Natural killer cell treated with Interleukin-12 subunit alpha and Interleukin-12 subunit beta and Interleukin-15 and Interleukin-18, amount 100 ng/mL, for 72 hours (primary cell): Measurements from ENCODE around the gene SH3TC1. TPM values are rescaled to one million over a fixed set of nuclear protein-coding genes. Genes with fewer than 3 reads are reported as not detected.
A peak's percentile ranks its signal among the peaks of the same experiment; 100 is the strongest.

Source experiments
- ATAC-seq, 2 donors: fragments of 150-1000 bp; cut with Tn5 transposase in 1 of 2; sonication (Bioruptor Pico), chemical (Tn5 transposase) in 1 of 2; 2 replicates each; pipeline ENCODE4 v1.10.0; 2021
- DNase-seq: peaks from one replicate; pipeline ENCODE4 v3.0.0; 2022; ENCODE audit warnings: low spot score
- H3K27ac Mint-ChIP-seq, 2 donors: 1 replicate in 1 of 2; 2 replicates in 1 of 2; pipeline ENCODE4 v1.8.0; 2022; ENCODE audit warnings: mixed read lengths in 2 of 2, mild to moderate bottlenecking in 1 of 2, moderate library complexity in 1 of 2
- H3K27me3 Mint-ChIP-seq, 2 donors: 1 replicate in 1 of 2; 2 replicates in 1 of 2; pipeline ENCODE4 v1.8.0; 2022; ENCODE audit warnings: mixed read lengths in 2 of 2
- H3K36me3 Mint-ChIP-seq: one replicate; pipeline ENCODE4 v1.8.0; 2022; ENCODE audit warnings: mixed read lengths
- H3K4me1 Mint-ChIP-seq, 2 donors: 1 replicate in 1 of 2; 2 replicates in 1 of 2; pipeline ENCODE4 v1.8.0; 2022; ENCODE audit warnings: low read depth in 2 of 2, mixed read lengths in 2 of 2, mild to moderate bottlenecking in 1 of 2
- H3K4me3 Mint-ChIP-seq: one replicate; pipeline ENCODE4 v1.8.0; 2022; ENCODE audit warnings: mixed read lengths
- H3K9me3 Mint-ChIP-seq: 2 replicates; pipeline ENCODE4 v1.8.0; 2022; ENCODE audit warnings: mixed read lengths
- total RNA-seq, 2 donors: library from RNA; stranded (reverse); gene quantifications; one replicate each; pipeline ENCODE4 v1.2.3, GENCODE V29; 2022

SH3TC1 gene
- total RNA-seq, 2 donors from 2014 or later = 6.4 to 15.5 TPM

DNA sequence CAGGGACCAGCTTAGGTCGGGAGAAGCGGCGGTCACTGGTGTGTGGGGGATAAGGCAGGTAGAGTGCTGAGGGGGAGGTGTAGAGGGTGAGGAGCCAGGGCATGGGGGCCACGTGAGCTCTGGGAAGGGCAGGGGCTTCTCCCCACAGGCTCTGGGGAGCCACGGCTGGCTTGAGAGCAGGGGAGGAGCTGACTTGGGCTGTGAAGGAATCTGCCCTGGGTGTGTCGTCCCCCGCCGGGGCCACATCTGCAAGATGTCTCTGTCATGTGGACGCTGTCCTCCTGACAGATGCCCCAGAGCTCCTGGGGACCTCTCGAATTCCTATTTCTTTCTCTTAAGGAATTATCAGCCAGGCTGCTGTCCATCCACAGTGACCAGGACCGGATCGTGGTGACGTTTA is 15.0 kb downstream of the SH3TC1 start:
- Mint-ChIP-seq H3K27me3 (no peaks in the 10 kb centered on the region), H3K4me1 (no peaks in the 10 kb centered on the region), H3K27ac (no peak overlapping the region), H3K9me3 (no peaks in the 10 kb centered on the region), H3K4me3 (no peak overlapping the region), H3K36me3 (no peaks in the 10 kb centered on the region)
- DNase-seq = no peak
- ATAC-seq = no peak

DNA sequence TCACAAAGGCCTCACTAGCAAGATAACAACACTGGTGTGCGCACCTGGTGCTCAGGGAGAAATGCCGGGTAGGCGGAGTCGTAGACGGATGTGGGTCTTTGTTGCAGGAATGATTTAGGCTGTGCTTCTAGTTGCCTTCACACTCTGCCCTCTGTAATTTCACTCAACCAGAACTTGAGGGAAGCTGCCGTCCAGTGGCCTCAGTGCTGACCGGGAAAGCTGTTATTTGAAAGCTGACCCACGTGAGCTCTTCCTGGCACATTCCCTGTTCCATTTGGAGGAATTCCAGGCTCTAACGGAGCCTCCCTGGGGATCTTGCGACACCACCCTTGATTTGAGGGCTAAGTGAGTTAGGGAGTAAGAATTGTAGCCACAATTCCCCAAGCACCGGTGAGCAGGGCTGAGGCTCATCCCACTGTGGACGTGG is 15.9 kb downstream of the SH3TC1 start:
- DNase-seq = no peak
- H3K4me3 Mint-ChIP-seq = no peak overlapping the region
- no peaks in the 10 kb centered on the region for H3K4me1 Mint-ChIP-seq
- no peaks in the 10 kb centered on the region for H3K9me3 Mint-ChIP-seq
- H3K36me3 Mint-ChIP-seq = no peaks in the 10 kb centered on the region
- no peak for ATAC-seq
- H3K27me3 Mint-ChIP-seq = no peaks in the 10 kb centered on the region
- H3K27ac Mint-ChIP-seq = peak overlapping the region in 1 of 2 donors; percentile 31

DNA sequence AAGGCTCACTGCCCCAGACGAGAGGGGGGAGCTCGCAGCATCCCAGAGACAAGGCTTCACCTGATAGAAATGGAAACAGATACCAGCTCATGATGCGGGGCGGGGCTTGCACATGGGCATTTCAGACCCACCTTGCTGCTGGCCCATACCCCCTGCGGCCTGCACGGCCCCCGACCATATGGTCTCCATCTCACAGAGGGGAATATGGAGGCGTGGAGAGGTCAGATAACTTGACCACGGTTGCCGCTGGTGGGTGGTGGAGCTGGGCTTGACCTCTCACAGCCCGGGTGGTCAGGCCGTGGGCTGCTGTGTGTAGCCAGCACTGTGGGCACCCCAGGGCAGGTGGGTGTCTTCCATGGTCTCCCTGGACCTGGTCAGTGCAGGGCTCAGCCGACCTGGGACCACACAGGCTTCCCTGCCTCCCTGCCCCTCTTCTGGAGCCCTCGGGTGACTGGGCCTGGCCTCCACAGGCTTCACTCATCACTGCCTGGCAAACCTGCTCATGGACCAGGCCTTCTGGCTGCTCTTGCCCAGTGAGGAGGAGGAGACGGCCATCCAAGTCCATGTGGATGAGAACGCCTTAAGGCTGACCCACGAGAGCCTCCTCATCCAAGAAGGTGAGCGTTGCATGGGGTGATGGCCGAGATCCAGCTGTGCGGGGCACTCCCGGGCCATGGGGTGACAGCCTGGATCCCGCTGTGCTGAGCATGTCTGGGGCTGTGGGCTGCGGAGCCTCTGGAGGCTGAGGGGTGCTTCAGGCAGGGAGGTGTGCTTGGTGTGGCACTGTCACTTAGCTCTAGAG is 16.8 kb downstream of the SH3TC1 start:
- no peak overlapping the region for H3K4me3 Mint-ChIP-seq
- no peaks in the 10 kb centered on the region for H3K9me3 Mint-ChIP-seq
- no peak for ATAC-seq
- H3K27me3 Mint-ChIP-seq = no peaks in the 10 kb centered on the region
- no peak overlapping the region for H3K27ac Mint-ChIP-seq
- H3K36me3 Mint-ChIP-seq = no peaks in the 10 kb centered on the region
- no peaks in the 10 kb centered on the region for H3K4me1 Mint-ChIP-seq
- no peak for DNase-seq

DNA sequence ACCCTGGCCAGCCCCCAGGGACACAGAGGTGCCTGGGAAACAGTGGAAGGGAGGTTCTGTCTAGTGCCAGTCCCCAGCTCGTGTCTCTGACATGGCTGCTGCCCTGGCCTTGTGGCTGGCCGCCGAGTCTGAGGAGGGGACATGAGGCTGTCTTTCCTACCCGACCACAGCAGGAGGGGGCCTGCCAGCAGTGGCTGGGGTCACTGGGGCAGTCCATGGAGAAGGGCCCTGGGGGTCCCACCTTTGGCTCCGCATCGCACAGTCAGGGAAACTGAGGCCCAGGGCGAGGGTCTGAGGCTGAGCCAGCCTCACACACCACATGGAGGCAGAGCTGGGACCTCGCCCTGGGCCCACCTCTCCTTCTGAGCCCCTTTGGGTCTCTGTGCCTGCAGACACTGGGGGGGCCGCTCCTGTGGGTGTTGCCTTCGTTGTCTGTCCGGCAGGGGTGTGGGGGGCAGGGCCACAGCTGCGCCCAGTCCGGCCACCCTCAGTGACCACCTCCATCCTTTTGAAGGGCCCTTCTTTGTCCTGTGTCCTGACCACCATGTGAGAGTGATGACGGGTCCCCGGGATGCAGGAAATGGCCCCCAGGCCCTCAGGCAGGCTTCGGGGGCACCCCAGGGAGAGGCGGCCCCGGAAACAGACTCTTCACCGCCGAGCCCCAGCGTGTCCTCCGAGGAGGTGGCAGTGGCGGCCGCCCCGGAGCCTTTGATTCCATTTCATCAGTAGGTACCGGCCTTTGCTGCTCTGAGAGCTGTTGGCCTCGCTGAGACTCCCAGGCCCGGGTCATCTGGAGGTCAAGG is 17.6 kb downstream of the SH3TC1 start:
- no peaks in the 10 kb centered on the region for H3K27me3 Mint-ChIP-seq
- no peak overlapping the region for H3K27ac Mint-ChIP-seq
- H3K9me3 Mint-ChIP-seq = no peaks in the 10 kb centered on the region
- H3K4me3 Mint-ChIP-seq = no peak overlapping the region
- H3K4me1 Mint-ChIP-seq = peaks cover 0 to 4% of the 10 kb centered on the region in 2 donors
- H3K36me3 Mint-ChIP-seq = no peaks in the 10 kb centered on the region
- ATAC-seq (no peak), DNase-seq (no peak)

DNA sequence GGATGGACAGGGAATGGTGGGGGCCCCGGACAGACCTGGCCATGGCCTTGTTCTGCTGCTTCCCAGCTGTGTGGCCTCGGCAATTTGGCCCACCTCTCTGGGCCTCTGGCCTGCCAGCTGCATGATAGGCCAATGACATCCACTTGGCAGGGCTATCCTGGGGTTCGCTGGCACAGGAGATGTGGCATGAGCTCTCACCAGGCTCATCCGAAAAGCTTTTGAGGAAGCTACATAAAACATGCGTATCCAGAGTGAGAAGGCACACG is 18.1 kb downstream of the SH3TC1 start:
- Mint-ChIP-seq H3K4me3 (no peak overlapping the region), H3K9me3 (no peaks in the 10 kb centered on the region), H3K27me3 (no peaks in the 10 kb centered on the region), H3K36me3 (no peaks in the 10 kb centered on the region), H3K27ac (no peak overlapping the region), H3K4me1 (peaks cover 0 to 5% of the 10 kb centered on the region in 2 donors)
- DNase-seq = no peak
- no peak for ATAC-seq

DNA sequence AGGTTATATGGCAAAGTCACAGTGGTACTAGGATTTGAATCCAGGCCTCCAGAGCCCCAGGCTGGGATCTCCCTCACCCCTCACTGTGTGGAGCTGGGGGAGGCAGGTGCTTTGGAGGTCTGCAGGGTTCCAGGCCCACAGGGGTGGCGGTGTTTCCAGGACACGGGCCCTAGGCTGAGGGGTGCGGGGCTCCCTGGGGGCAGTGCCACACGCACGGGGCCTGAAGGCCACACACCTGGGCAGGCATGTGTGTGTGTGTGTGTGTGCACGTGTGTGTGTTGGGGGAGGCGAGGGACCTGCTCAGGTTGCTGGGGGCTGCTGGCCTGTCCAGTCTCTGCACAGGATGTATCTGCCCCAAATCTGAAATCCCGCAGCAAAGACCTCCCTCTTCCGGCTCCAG is 18.8 kb downstream of the SH3TC1 start:
- H3K9me3 Mint-ChIP-seq = no peaks in the 10 kb centered on the region

DNA sequence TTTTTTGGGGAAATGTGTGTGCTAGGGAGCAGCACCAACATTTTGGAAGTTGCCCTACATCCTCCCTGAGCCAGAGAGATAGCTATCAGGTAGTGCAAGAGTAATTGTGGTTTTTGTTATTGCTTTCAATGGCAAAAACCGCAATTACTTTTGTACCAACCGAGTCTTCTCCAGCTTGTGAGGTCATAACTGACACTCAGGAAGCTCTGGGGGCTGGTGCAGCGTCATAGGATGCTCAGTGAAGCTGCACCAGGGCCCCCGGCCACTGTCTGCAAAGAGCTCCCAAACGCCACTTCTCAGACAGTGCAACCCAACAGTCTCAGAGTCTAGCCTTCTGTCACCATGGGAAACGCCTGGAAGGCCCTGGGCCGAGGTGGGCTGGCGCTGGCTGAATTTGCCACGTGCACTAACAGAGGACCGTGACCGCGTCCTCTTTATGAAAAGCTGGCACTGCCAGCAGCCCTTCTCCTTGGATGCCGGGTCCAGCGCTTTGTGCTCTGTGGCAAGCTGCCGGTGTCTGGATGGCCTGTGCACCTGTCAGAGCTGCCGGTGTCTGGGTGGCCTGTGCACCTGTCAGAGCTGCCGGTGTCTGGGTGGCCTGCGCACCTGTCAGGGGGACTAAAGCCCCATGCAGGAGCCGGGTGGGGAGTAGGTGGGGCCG is 19.4 kb downstream of the SH3TC1 start:
- H3K27ac Mint-ChIP-seq = no peak overlapping the region
- no peaks in the 10 kb centered on the region for H3K27me3 Mint-ChIP-seq
- no peak for DNase-seq
- no peak for ATAC-seq
- H3K4me3 Mint-ChIP-seq = no peak overlapping the region
- no peaks in the 10 kb centered on the region for H3K9me3 Mint-ChIP-seq
- H3K4me1 Mint-ChIP-seq = peaks cover 0 to 5% of the 10 kb centered on the region in 2 donors
- H3K36me3 Mint-ChIP-seq = no peaks in the 10 kb centered on the region

More for the DNA sequence above, 18.8 kb downstream of the SH3TC1 start:
- no peak overlapping the region for H3K27ac Mint-ChIP-seq
- peaks cover 0 to 5% of the 10 kb centered on the region in 2 donors for H3K4me1 Mint-ChIP-seq
- ATAC-seq (peak in 1 of 2 donors; percentile 19), DNase-seq (no peak)
- no peaks in the 10 kb centered on the region for H3K36me3 Mint-ChIP-seq
- no peak overlapping the region for H3K4me3 Mint-ChIP-seq
- H3K27me3 Mint-ChIP-seq = no peaks in the 10 kb centered on the region

DNA sequence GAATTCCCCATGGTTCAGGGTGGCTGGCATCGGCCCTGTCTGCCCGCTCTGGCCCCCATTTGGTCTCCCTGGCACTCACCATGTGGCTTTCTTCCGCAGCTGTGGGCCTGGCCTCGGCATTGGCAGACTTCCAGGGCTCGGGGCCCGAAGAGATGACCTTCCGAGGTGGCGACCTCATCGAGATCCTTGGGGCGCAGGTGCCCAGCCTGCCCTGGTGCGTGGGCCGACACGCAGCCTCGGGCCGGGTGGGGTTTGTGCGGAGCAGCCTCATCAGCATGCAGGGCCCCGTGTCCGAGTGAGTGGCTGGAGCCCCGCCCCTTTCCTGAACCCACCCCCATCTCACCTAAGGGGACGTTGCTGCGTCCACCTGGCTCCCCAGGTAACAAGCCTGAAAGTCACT is 20.1 kb downstream of the SH3TC1 start:
- H3K27ac Mint-ChIP-seq = no peak overlapping the region
- peaks cover 0 to 5% of the 10 kb centered on the region in 2 donors for H3K4me1 Mint-ChIP-seq
- DNase-seq (no peak), ATAC-seq (no peak)
- H3K4me3 Mint-ChIP-seq = no peak overlapping the region
- no peaks in the 10 kb centered on the region for H3K9me3 Mint-ChIP-seq
- H3K36me3 Mint-ChIP-seq = no peaks in the 10 kb centered on the region
- H3K27me3 Mint-ChIP-seq = no peaks in the 10 kb centered on the region

DNA sequence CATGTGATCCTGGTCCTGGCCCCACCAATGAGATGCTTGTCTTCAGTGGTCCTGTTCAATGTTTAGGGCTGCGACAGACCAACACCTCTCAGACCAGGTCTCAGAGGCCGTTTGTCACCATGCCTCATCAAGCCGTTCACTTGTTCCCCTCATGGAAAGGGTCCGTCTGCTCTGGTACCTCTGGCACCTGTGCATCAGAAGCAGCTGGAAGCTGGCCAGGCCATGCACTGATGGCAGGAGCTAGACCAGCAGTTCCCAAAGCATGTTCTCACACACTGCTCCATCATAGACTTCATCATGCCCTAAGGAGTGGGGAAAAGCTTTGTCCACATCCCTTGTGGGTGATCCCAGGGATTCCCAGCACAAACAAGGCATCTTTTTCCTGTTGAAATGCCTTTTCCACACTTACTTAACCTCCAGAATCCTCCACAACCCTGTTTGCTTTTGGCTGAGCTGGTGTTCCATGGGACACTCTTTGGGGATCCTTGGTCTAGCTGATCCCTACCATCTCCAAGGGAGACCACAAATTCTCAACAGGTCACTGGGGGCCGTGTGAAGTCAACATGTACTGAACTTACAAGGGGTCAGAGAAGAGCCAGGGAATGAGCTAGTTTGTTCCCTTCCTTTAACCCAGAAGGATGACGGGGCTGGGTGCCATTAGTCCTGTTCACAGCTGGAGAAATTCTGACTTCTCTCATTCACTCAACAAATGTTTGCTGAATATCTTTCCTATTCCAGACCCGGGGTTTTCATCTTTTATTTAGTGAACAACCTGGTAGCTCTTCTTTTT is 21.8 kb downstream of the SH3TC1 start:
- Mint-ChIP-seq H3K4me3 (no peak overlapping the region), H3K4me1 (peaks cover 0 to 5% of the 10 kb centered on the region in 2 donors), H3K9me3 (no peaks in the 10 kb centered on the region), H3K27ac (no peak overlapping the region), H3K36me3 (no peaks in the 10 kb centered on the region), H3K27me3 (no peaks in the 10 kb centered on the region)
- no peak for DNase-seq
- no peak for ATAC-seq

DNA sequence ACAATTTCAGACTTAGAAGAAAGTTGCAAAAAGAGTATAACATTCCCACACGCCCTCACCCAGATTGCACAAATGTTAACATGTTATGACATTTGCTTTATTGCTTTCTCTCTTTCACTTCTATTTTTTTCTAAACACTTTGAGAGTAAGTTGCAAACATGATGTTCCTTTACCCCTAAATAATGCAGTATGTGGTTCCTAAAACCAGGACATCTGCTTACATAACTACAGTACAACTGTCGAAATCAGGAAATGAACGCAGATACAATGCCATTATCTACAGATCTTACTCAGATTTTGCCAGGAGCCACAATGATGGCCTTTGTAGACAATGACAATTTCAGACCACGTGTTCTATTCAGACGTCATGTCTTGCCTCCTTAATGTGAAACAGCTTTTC is 22.4 kb downstream of the SH3TC1 start:
- DNase-seq (no peak), ATAC-seq (peak in 1 of 2 donors; percentile 34)
- Mint-ChIP-seq H3K27ac (no peak overlapping the region), H3K9me3 (no peaks in the 10 kb centered on the region), H3K4me1 (peaks cover 0 to 5% of the 10 kb centered on the region in 2 donors), H3K36me3 (no peaks in the 10 kb centered on the region), H3K4me3 (no peak overlapping the region), H3K27me3 (no peaks in the 10 kb centered on the region)

DNA sequence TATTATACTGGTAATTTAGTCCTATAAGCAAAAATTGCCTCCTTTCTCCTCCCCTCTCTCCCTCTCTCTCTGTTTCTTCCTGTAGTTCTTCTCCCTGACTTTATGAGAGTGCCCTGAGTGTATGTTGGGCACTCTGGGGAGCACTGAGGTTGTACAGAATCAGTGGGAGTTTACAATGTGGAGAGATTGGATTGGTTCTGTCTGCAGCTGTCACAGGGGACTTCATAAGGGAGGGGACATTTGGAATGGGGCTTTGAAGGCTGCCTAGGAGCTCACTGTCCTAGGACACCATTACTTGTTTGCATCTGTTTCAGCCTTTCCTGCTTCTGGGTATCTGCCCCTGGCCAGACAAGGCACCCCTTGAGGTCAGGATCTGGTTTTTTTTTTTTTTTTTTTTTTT is 22.9 kb downstream of the SH3TC1 start:
- no peak for ATAC-seq
- Mint-ChIP-seq H3K27ac (no peak overlapping the region), H3K27me3 (no peaks in the 10 kb centered on the region), H3K4me1 (peaks cover 0 to 5% of the 10 kb centered on the region in 2 donors), H3K9me3 (no peaks in the 10 kb centered on the region), H3K36me3 (no peaks in the 10 kb centered on the region), H3K4me3 (no peak overlapping the region)
- DNase-seq = no peak

DNA sequence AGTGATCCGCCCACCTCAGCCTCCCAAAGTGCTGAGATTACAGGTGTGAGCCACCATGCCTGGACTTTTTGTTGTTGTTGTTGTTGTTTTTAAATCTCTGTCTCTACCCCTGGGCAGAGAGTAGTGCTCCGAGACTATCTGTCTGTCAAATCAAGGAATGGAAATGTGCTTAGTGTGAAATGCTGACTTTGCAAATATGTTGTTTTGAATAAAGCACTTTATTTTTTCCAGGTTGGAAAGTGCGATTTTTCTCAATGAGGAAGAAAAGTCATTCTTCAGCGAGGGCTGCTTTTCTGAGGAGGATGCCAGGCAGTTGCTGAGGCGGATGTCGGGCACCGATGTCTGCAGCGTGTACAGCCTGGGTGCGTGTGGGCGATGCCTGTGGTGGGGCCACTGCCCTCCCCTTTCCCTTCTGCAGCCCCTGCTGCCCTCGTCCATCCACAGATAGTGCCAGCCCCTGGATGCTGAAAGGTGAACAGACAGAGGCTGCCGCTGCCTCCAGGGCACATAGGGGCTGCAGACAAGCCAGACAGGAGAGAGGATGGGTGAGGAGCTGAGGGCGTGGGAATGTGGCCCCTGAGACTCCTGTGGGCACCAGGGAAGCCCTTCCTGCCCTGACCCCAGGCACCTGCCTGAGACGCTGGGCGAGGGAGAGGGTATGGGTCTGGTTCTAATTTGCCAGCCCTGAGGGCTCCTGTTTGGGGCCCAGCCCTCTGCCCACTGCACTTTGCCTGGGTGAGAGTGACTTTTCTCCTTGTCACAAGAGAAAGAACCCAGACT is 23.7 kb downstream of the SH3TC1 start:
- H3K27ac Mint-ChIP-seq = no peak overlapping the region
- no peak overlapping the region for H3K4me3 Mint-ChIP-seq
- peaks cover 0 to 5% of the 10 kb centered on the region in 2 donors for H3K4me1 Mint-ChIP-seq
- H3K27me3 Mint-ChIP-seq = no peaks in the 10 kb centered on the region
- H3K36me3 Mint-ChIP-seq = no peaks in the 10 kb centered on the region
- DNase-seq (no peak), ATAC-seq (no peak)
- H3K9me3 Mint-ChIP-seq = no peaks in the 10 kb centered on the region
